Limb (tissue), 2 donors: Measurements from ENCODE around the gene ANGPTL4.
"Not testable (repeated sequence)": the region's sequence is repeated elsewhere in the genome, so short reads cannot be mapped to it uniquely, and the experiment has no call there.

Experiments used
- DNase-seq, 2 donors: peaks; one replicate each; pipeline ENCODE4 v3.0.0-alpha.2; 2016; ENCODE audit errors: extremely low spot score in 2 of 2

The ANGPTL4 gene

DNA sequence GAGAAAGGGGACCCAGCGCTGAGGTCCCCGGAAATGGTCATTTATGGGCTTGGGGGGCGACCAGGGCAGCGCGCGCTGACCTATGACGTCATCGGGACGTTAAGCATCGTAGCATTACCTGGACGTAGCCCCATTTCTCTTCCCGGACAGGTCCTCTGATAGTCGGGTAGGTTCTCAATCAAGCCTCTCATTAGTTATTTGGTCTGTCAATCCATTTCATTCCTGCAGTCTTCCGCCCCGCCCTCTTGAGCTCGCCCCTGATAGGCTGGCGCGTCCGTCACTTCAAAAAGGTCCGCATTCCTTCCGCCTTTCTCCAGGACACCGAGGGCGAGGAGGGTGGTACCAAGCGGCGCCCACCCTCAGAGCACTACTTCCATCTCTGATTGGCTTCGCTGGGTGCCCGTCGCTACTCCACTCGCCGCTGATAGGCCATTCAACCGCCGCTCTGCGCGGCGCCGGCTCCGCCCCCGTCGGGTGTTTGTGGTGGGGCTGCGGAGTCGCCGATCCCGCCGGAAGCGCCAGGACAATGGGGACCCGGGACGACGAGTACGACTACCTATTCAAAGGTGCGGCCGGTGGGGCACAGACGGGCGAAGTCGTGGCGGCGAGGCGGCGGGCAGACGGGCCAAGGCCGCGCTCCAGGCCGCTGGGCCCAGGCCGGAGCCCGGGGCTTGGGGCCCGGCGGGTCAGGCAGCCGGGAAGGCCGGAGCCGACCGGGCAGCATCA is 26.1 kb downstream of the ANGPTL4 start, which contains the start of gene RAB11B:
Gene RAB11B, plus strand, starts transcription at position 470 of the 726 bp plus-strand sequence. Its CDS starts 57 bp downstream, at position 527.
- peak; percentile 99 to 100 for DNase-seq

DNA sequence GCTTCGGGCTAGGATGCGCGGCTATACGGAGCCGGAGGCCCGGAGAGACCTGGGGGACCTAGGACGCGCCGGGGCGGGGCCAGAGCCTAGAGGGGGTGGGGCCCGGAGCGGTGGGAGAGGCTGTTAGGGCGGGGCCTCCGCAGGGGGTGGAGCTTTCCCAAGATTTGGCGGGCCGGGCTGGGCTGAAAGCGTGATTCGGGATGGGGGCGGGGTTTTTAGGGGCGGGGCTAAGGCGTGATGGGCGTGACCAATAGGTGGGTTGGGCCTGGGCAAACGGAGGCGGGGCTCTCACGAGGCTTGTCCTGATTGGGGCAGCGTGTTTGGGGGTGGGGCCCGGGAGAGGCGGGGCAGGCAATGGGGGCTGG is 26.6 kb downstream of the ANGPTL4 start:
- peak; percentile 89 to 99 for DNase-seq

DNA sequence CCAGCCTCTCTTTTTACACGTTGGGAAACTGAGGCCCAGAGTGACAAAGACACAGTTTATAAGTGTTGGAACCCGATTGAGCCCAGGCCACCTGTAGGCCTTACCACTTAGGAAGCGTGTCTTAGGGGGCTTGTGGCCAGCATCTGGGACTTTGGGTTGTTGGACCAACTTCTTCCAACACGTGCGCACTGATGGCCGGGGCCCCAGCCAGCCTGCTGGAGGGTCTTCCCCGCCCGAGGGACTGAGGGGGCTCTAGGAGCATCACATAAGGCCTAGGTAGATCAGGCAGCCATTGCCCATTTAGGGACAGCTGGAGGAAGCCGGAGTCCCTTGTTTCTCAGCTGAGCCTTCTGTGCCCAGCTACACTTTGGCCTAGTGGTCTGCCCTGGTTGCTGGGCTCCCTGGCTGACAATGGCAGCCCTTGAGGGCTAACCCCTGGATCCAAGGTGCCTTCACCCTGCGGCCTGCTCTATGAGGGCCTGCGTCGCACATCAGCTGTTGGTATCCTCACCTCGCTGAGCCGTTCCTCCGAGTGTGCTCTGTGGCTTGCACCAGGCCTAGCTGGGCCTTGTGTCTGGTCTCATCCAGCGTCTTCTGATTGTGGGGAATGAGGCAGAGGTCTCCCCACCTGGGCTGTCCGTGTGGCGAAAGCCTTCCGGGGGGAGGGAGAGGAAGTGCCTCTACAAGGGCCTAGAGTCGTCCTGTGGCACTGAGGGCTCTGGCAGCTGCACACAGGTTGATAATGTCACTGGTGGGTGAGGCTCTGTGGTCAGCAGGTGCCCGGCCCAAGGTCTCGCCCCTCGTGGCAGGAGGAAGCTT is 27.5 kb downstream of the ANGPTL4 start:
- DNase-seq: peak in 1 of 2 donors; percentile 35

DNA sequence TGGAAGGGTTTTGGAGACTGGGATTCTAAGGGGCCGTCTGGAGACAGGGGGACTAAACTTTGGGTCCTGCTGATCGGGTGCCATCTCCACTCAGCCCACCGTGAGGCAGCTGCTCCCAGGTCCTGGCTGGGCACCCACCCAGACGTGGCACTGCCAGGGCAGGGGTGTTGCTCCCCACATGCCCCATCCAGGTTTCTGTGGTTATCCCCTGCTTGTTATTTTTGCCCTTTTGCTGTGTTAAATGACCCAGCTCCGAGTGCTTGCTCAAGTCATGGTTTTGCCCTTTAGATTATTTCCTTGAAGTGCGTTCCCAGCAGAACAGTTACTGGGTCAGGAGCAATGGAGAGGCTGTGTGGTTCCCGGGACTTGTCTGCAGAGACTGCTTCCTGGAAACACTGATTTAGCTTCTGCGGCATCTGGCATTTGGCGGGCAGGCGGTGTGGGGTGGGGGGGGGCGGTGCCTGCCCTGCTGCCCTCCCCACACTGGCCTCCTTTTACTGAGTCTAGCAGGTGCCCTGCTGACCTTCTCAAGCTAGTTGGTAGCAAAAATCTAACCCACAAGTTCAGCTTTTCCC is 28.1 kb downstream of the ANGPTL4 start:
- DNase-seq: no peak

DNA sequence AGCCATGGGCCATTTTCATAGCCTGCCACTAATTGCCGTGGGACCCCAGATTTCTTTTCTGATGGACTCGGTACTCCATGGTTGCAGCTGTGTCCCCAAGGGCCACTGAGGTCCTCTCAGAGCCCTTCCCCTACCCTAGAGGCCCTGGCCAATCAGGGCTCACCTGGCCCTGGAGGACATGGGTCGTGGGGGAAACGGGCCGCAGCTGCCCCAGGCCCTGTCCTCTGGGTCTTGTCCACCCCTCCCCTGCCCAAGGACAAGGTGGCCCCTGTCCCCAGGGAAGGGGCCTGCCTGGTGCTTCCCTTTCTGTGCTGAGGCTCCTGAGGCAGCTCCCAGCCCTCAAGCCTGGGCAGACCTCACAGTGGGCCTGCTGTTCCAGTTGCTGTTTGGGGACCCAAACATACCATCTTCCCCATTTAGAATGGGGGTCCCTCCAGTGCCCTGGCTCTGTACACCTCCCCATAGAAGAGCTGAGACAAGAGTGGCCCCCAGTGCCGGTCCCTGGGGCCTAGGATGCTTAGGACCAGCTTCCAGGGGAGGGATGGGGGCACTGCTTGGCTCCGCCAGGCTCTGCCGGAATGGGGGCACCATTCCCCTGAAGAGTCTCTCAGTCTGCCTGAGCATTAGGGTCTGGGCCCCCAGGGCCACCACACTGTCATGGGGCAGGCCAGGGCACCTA is 29.4 kb downstream of the ANGPTL4 start:
- DNase-seq: no peak

DNA sequence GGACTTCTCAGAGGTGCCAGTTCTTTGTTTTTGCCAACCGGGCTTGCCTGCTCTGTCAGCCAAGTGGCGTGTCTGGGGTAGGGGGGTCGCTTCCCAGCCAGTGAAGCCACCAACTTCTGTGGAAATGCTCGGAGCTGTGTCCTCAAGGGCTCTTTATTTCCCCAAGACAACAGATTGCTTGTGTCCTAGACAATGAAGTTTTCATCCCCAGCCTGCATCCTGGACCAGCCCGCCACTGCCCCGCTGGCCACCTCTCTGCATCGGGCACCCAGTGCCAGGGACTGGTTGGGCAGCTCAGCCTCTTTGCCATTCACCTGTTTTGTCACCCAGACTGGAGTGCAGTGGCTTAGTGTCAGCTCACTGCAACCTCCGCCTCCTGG is 29.9 kb downstream of the ANGPTL4 start:
- no peak for DNase-seq

DNA sequence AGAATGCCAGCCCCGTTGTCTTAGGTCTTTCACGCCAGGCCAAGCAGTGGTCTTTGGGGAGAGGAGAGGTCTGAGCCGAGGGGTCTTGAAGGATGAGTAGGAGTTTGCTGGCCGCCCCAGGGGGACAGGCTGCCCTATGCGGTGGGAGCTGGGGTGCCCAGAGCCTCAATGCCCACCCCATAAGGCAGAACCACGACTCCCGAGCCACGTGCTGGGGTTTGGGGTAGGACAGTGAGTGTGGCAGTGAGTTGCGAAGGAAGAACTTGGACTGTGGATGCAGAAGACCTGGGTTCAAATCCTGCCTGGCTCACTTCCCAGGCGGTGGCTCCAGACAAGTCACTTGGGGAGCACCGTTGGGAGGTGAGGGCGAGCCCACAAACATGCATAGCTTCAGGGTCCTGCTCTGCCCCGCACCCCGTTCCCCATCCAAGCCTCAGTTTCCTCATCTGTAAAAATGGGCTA is 31.7 kb downstream of the ANGPTL4 start:
- DNase-seq: no peak

DNA sequence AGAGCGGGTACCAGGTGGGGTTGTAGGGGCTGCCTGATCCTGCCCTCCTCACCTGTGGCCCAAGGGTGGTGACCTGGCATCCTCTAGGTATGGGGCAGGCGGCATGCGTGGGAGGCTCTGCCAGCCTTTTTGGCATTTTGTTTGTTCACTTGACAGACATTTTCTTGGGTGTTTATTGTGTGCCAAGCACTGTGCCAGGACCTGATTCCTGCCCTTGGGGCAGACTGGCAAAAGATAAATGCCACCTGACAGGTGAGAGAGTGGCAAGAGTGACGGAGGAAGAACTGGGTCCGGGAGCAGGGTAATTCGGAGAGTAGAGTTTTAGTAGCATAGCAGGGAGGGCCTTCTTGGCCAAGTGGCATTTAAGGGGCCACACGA is 32.2 kb downstream of the ANGPTL4 start:
- no peak for DNase-seq

DNA sequence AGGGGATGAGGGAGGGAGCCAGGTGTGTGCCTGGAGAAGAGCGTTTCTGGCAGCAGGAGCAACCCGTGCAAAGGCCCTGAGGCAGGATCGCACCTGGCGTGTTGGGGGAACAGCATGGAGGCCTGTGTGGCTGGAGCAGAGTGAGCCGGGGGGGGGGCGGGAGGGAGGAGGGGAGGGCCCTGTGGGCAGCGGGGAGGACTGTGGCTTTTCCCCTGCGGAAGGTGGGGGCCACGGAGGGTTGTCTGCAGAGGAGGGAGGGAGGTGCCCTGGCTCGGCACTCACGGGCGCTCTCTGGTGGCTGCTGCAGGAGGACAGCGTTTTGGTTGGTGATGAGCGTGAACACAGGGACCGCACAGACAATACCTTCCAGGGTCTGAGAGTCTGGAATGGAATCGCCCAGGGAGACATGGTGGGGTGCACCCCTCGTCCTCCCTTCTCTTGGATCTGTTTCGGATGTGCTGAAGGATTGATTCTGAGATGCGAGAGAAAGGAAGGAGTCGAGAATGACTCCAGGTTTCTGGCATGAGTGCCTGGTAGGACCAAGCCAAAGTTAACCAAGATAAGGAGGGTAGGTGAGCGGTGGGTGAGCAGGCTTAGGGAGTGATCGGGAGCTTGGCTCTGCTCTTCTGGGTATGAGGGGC is 32.7 kb downstream of the ANGPTL4 start:
- peak in 1 of 2 donors; percentile 70 for DNase-seq

DNA sequence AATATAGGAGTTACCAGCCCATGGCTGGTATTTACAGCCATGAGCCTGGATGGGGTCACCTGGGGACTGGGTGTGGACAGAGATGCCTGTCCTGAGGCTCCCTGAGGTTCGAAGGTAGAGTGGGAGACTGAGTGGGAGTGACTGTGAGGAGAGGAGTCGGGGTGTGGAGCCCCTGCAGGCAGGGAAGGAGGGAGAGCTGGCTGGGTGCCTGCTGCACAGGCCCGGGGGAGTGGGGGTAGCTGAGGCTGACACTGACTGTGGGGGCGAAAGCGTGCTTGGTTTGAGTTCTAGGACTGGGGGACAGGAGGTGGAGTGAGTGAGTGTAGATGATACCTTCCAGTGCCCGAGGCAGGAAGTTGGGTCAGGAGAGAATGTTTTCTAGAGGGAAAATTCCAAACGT is 33.3 kb downstream of the ANGPTL4 start:
- DNase-seq: no peak

DNA sequence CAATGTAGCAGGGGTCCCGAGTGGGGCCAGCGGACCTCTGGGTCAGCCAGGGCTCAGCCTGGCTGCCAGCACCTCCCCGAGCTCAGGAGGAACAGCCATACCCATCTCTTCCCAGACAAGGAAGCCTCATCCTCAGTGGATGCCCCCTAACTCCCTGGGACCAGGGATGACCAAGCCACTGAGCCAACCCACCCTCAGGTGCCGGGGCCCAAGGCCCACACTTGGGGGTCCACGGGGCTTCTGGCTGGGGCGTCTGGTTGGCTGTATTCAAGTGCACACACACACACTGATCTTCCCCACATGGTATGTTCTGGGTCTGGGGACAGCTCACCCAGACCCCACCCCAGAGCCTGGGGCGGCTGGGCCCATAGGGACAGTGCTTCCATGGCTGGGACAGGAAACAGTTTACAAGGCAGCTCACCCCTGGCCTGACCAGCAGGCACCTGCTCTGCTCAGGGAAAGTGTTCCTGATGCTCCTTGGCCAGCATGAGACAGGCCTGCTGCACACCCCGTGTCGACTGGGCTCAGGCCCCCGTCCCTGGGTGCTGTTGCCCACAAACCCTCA is 33.9 kb downstream of the ANGPTL4 start:
- DNase-seq: no peak

DNA sequence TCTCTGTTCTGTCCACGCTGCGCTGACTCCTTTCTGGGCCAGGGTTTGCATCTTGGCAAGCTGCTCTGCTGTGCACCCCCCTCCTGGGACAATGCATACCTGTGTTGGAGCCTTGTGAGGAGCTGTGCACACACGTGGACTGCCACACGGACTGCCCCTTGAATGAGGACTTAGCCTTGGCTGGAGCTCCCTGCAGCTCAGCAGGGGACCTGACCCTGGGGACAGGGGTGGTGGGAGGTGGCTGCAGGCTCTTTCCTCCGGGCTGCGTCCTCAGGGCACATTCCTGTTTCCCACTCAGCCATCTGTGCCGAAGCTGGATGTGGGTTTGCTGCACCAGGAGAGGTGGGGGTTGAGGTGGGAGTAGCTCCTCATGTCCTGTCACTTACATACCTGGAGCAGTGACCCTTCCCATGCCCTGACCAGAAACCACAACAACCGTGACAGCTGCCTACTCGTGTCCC is 34.4 kb downstream of the ANGPTL4 start:
- no peak for DNase-seq

DNA sequence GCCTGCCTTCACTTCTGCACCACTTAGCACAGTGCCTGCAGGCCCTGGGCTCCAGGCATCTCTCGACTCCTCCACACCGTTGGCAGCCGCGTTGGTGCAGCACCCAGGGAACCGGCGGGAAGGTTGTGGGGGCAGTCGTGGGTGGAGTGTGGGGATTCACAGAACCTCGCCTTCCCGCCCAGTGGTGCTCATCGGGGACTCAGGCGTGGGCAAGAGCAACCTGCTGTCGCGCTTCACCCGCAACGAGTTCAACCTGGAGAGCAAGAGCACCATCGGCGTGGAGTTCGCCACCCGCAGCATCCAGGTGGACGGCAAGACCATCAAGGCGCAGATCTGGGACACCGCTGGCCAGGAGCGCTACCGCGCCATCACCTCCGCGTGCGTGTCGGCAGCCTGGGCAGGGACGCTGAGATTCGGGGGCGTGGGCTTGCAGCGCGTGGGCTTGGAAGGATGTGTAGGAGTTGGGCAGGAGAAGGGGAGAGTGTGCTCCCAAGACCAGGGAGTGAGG is 35.8 kb downstream of the ANGPTL4 start:
- no peak for DNase-seq

DNA sequence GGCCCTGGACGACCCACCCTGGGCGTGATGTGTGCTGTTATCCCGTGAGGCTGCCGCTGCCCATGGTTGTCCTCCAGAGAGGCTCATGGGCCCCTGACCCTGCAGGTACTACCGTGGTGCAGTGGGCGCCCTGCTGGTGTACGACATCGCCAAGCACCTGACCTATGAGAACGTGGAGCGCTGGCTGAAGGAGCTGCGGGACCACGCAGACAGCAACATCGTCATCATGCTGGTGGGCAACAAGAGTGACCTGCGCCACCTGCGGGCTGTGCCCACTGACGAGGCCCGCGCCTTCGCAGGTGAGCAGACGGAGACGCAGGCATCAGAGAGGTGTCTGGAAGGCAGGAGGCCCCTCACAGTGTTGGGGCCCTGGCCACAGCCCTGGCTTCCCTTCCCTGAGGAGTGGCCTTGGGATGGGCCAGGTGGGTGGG is 38.0 kb downstream of the ANGPTL4 start:
- DNase-seq: no peak

DNA sequence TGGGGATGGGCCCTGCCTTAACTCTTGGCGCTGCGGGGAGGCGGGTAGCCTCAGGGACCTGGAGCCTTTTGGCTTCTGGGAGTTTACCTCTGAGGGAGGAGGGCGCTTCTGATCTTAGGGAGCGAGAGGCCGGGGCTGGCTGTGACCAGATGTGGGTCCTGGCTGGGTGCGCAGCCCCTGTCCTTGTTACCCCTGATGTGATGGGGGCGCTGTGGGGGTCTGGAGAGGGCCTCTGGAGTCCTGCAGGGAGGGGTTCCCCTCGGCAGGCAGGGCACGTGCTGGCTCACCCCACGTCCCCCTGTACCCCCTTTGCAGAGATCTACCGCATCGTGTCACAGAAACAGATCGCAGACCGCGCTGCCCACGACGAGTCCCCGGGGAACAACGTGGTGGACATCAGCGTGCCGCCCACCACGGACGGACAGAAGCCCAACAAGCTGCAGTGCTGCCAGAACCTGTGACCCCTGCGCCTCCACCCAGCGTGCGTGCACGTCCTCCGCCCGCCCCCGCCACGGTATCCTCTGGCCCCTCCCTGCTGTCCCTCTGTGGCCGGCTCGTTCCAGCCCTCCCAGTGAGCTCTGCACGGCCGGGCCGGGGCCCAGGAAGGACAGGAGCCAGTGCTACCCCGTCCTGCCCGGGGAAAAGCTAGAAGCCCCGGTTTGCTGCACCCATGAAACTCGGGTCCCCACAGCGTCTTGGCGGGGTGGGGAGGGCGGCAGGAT is 39.3 kb downstream of the ANGPTL4 start:
- DNase-seq: no peak

DNA sequence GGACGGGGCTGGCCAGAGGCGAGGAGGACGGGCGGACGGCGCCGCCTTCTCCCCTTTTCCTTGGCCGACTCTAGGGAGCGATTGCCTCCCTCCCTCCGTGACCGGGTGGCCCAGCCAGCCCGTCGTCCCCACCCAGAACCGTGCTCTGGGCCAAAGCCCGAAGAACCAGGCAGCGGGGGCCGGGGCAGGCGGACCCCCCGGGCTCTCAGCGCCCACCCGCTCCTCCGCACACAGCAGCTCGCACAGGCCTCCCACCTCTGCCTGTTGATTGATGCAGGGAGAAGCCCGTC is 39.8 kb downstream of the ANGPTL4 start:
- no peak for DNase-seq

DNA sequence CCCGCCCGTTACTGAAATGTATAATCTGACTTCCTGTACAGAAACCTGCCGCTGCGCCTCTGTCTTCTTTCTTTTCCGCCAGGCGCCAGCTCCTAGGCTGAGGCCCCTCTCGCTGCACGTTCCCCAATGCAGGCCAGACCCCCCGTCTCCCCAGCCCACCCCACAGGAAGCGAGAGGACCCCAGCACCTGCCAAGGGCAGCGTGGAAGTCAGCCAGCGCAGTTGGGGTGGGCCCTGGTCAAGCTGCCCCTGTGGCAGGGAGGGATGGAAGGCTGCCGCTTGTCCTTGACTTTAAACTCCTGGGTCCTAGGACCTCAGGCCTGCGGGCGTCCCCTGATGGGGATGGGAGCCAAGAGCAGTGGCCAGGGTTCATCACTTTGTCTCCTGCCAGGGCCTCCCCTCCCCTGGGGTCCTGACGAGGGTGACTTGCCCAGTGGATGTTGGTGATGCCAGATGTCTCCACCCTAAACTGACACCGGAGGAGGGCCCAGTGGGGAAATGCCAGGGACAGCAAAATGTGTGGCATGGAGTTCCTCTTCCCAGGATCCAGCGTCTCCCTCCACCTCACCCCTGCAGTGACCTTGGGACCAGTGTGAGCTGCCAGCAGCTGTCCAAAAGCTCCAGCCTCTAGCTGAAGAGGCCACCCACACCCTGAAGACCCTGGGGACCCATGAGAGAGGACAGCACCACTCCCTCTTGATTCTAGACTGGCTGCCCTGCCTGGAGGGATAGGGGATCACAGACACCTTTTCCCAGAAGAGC is 40.6 kb downstream of the ANGPTL4 start:
- DNase-seq: no peak

DNA sequence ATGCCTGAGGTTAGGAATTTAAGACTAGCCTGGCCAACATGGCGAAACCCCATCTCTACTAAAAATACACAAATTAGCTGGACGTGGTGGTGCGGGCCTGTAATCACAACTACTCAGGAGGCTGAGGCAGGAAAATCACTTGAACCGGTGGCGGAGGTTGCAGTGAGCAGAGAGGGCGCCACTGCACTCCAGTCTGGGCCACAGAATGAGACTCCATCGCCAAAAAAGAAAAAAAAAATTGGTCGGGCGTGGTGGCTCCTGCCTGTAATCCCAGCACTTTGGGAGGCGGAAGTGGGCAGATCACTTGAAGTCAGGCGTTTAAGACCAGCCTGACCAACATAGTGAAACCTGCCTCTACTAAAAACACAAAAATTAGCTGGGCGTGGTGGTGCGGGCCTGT is 46.8 kb downstream of the ANGPTL4 start:
- not testable (repeated sequence) for DNase-seq
